Ishikawa (cell line): Measurements from ENCODE around the gene EPHA3.

ENCODE experiments used
- CEBPB ChIP-seq: IDR thresholded peaks from 2 replicates; pipeline ENCODE4 v1.6.1; 2012
- CREB1 ChIP-seq: IDR thresholded peaks from 2 replicates; pipeline ENCODE4 v1.6.1; 2012; ENCODE audit warnings: low read depth
- EGR1 ChIP-seq: IDR thresholded peaks from 2 replicates; pipeline ENCODE4 v1.6.1; 2012
- EP300 ChIP-seq: IDR thresholded peaks from 2 replicates; pipeline ENCODE4 v1.6.1; 2012; ENCODE audit warnings: borderline replicate concordance
- FOXM1 ChIP-seq: IDR thresholded peaks from 2 replicates; pipeline ENCODE4 v1.6.1; 2012; ENCODE audit warnings: low read depth, borderline replicate concordance
- NFIC ChIP-seq: IDR thresholded peaks from 2 replicates; pipeline ENCODE4 v1.6.1; 2012
- RAD21 ChIP-seq: IDR thresholded peaks from 2 replicates; pipeline ENCODE4 v1.6.1; 2012; ENCODE audit warnings: low read depth
- TAF1 ChIP-seq: IDR thresholded peaks from 2 replicates; pipeline ENCODE4 v1.6.1; 2012; ENCODE audit warnings: low read depth, mild to moderate bottlenecking
- TCF12 ChIP-seq: IDR thresholded peaks from 2 replicates; pipeline ENCODE4 v1.6.1; 2012; ENCODE audit warnings: low read depth
- YY1 ChIP-seq: IDR thresholded peaks from 2 replicates; pipeline ENCODE4 v1.6.1; 2012; ENCODE audit warnings: low read depth
- TF ChIP-seq, protein P1 (sequence below): IDR thresholded peaks from 2 replicates; pipeline ENCODE4 v1.6.1; 2012
- TF ChIP-seq, protein P2 (sequence below): IDR thresholded peaks from 2 replicates; pipeline ENCODE4 v1.6.1; 2012

DNA sequence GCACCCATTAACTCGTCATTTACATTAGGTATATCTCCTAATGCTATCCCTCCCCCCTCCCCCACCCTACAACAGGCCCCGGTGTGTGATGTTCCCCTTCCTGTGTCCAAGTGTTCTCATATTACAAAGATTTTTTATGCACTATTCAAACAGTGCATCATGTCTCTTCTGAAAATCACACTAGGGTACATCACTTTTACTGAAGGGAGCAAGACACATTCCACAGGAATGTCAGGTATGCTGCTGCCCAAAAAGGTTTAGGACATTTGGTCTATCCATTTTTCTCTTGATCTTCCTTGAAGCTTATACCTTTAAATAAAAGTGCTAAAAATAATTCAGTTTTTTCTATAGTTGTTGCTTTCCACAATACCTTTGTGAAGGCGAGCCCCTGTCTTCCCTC lies 9.2 kb upstream of the EPHA3 start:
- TF ChIP-seq YY1: no peak
- no peak for TF ChIP-seq RAD21
- no peak for TF ChIP-seq FOXM1
- TF ChIP-seq CEBPB: no peak
- no peak for TF ChIP-seq EGR1
- no peak for TF ChIP-seq TAF1
- TF ChIP-seq, protein P1, sequence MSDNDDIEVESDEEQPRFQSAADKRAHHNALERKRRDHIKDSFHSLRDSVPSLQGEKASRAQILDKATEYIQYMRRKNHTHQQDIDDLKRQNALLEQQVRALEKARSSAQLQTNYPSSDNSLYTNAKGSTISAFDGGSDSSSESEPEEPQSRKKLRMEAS: no peak
- no peak for TF ChIP-seq EP300
- no peak for TF ChIP-seq TCF12
- TF ChIP-seq NFIC: no peak
- no peak for TF ChIP-seq CREB1
- TF ChIP-seq, protein P2, sequence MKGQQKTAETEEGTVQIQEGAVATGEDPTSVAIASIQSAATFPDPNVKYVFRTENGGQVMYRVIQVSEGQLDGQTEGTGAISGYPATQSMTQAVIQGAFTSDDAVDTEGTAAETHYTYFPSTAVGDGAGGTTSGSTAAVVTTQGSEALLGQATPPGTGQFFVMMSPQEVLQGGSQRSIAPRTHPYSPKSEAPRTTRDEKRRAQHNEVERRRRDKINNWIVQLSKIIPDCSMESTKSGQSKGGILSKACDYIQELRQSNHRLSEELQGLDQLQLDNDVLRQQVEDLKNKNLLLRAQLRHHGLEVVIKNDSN: no peak
